ENCODE results near the gene SLK.

SLK gene

GRCh38 chr10:104037261-104037951 is 70.5 kb downstream of the SLK start:
- H3K27ac ChIP-seq: no peak overlapping the region
- TF ChIP-seq CTCF (conservative IDR thresholded peaks at IDR 0.05): no peak

GRCh38 chr10:104038537-104038936 is 71.6 kb downstream of the SLK start:
- H3K27ac ChIP-seq: no peak overlapping the region
- TF ChIP-seq CTCF (conservative IDR thresholded peaks at IDR 0.05): no peak

GRCh38 chr10:104038958-104039752 is 72.2 kb downstream of the SLK start:
- H3K27ac ChIP-seq: no peak overlapping the region
- no peak for TF ChIP-seq CTCF (conservative IDR thresholded peaks at IDR 0.05)

- TF ChIP-seq CTCF (conservative IDR thresholded peaks at IDR 0.05): no peak
- no peak overlapping the region for H3K27ac ChIP-seq
Observed at GRCh38 chr10:104040382-104040781, 73.4 kb downstream of the SLK start.

- H3K27ac ChIP-seq: no peak overlapping the region
- TF ChIP-seq CTCF (conservative IDR thresholded peaks at IDR 0.05): no peak
Observed at GRCh38 chr10:104040862-104041789, 74.2 kb downstream of the SLK start.

- no peak overlapping the region for H3K27ac ChIP-seq
- no peak for TF ChIP-seq CTCF (conservative IDR thresholded peaks at IDR 0.05)
Observed at GRCh38 chr10:104041891-104042535, 75.1 kb downstream of the SLK start.
